IMR-90 (cell line): ENCODE results near the gene MANSC4. TPM values are rescaled to one million over a fixed set of nuclear protein-coding genes. Genes with fewer than 3 reads are reported as not detected.

ENCODE experiments used
- ATAC-seq: fragments of 200-7000 bp; cut with Tn5 transposase; 2 replicates; pipeline ENCODE4 v1.9.1; 2020; ENCODE audit warnings: low read depth, mild to moderate bottlenecking, moderate library complexity
- BruUV-seq: library from RNA; stranded (reverse); fragments of 400-500 nt; replicated peaks from 2 replicates; lab custom pipeline; 2021; lab: Mats Ljungman, UMichigan
- CTCF ChIA-PET: fragments of 300-600 bp; formaldehyde crosslinking; extraction: SDS; loops from one replicate; lab custom pipeline; 2021; ENCODE audit warnings: antibody characterized with exemption; lab: Yijun Ruan, JAX
- POLR2A ChIA-PET: fragments of 300-600 bp; sonication (Branson Sonifier 250); formaldehyde crosslinking; loops from one replicate; lab custom pipeline; 2022; ENCODE audit warnings: antibody characterized with exemption; ENCODE audit not compliant: unreplicated experiment; lab: Charles Lee
- DNase-seq: peaks from one replicate; pipeline ENCODE4 v3.0.0; 2013
- H2AFZ ChIP-seq: replicated peaks from 2 replicates; pipeline ENCODE3; 2013; ENCODE audit warnings: low read length, mild to moderate bottlenecking; ENCODE audit not compliant: poor library complexity
- H2AK5ac ChIP-seq: 2 replicates; pipeline ENCODE4 v1.6.1; 2013; ENCODE audit warnings: low read depth, low read length, inconsistent platforms
- H2AK9ac ChIP-seq: replicated peaks from 2 replicates; pipeline ENCODE3; 2013; ENCODE audit warnings: mild to moderate bottlenecking, low read depth, low read length, moderate library complexity; ENCODE audit not compliant: poor library complexity
- H2BK120ac ChIP-seq: 2 replicates; pipeline ENCODE4 v1.6.1; 2013; ENCODE audit warnings: low read depth, low read length, inconsistent platforms
- H2BK15ac ChIP-seq: 3 replicates; pipeline ENCODE4 v1.6.1; 2013; ENCODE audit warnings: low read depth, low read length, inconsistent platforms
- H2BK20ac ChIP-seq: 2 replicates; pipeline ENCODE4 v1.6.1; 2013; ENCODE audit warnings: low read depth, mild to moderate bottlenecking, inconsistent platforms, low read length, moderate library complexity
- H2BK5ac ChIP-seq: 2 replicates; pipeline ENCODE4 v1.6.1; 2013; ENCODE audit warnings: mild to moderate bottlenecking, low read depth, low read length, inconsistent platforms; ENCODE audit not compliant: poor library complexity, severe bottlenecking
- H3K14ac ChIP-seq: replicated peaks from 2 replicates; pipeline ENCODE4 v1.6.1; 2013; ENCODE audit warnings: low read depth, low read length, inconsistent platforms
- H3K18ac ChIP-seq: 2 replicates; pipeline ENCODE4 v1.6.1; 2013; ENCODE audit warnings: low read depth, low read length, control low read depth
- H3K23ac ChIP-seq: 2 replicates; pipeline ENCODE4 v1.6.1; 2013; ENCODE audit warnings: low read depth, low read length, inconsistent platforms
- H3K27ac ChIP-seq: 2 replicates; pipeline ENCODE4 v1.5.1; 2013; ENCODE audit warnings: mild to moderate bottlenecking, control low read depth, low read length; ENCODE audit not compliant: insufficient read depth
- H3K27me3 ChIP-seq: 2 replicates; pipeline ENCODE4 v1.6.1; 2013; ENCODE audit warnings: low read length; ENCODE audit not compliant: control insufficient read depth, insufficient read depth
- H3K36me3 ChIP-seq: 2 replicates; pipeline ENCODE4 v1.6.1; 2013; ENCODE audit warnings: low read length, mixed read lengths; ENCODE audit not compliant: control insufficient read depth, insufficient read depth
- H3K4ac ChIP-seq: 2 replicates; pipeline ENCODE4 v1.6.1; 2013; ENCODE audit warnings: low read depth, low read length, inconsistent platforms
- H3K4me1 ChIP-seq: 2 replicates; pipeline ENCODE4 v1.6.1; 2013; ENCODE audit warnings: low read length, mixed read lengths; ENCODE audit not compliant: control insufficient read depth, insufficient read depth
- H3K4me2 ChIP-seq: 2 replicates; pipeline ENCODE4 v1.6.1; 2013; ENCODE audit warnings: low read depth, mild to moderate bottlenecking, control low read depth, low read length, moderate library complexity
- H3K4me3 ChIP-seq: 2 replicates; pipeline ENCODE4 v1.5.1; 2013; ENCODE audit warnings: low read depth, mild to moderate bottlenecking, control low read depth, low read length, moderate library complexity; ENCODE audit not compliant: insufficient read depth
- H3K56ac ChIP-seq: 2 replicates; pipeline ENCODE4 v1.6.1; 2013; ENCODE audit warnings: low read length, inconsistent platforms; ENCODE audit not compliant: insufficient read depth; ENCODE audit errors: extremely low read depth
- H3K79me1 ChIP-seq, 2 experiments: 2 replicates each; pipeline ENCODE4 v1.6.1; 2013; ENCODE audit warnings: low read length in 2 of 2, inconsistent platforms in 1 of 2, low read depth in 1 of 2
- H3K9ac ChIP-seq: 2 replicates; pipeline ENCODE4 v1.6.1; 2013; ENCODE audit warnings: low read depth, low read length, control low read depth
- H3K9me1 ChIP-seq: 2 replicates; pipeline ENCODE4 v1.6.1; 2013; ENCODE audit warnings: low read length, inconsistent platforms; ENCODE audit not compliant: insufficient read depth
- H3K9me3 ChIP-seq: 2 replicates; pipeline ENCODE4 v1.6.1; 2013; ENCODE audit warnings: low read length; ENCODE audit not compliant: control insufficient read depth, insufficient read depth
- H4K20me1 ChIP-seq: 2 replicates; pipeline ENCODE4 v1.6.1; 2013; ENCODE audit warnings: low read length, inconsistent platforms; ENCODE audit not compliant: insufficient read depth
- H4K5ac ChIP-seq: 2 replicates; pipeline ENCODE4 v1.6.1; 2013; ENCODE audit warnings: mild to moderate bottlenecking, low read depth, low read length, control low read depth
- H4K8ac ChIP-seq, 2 experiments: 2 replicates each; pipeline ENCODE4 v1.6.1; 2013; ENCODE audit warnings: low read depth in 2 of 2, low read length in 2 of 2, control low read depth in 1 of 2, inconsistent platforms in 1 of 2
- H4K91ac ChIP-seq: 2 replicates; pipeline ENCODE4 v1.6.1; 2013; ENCODE audit warnings: low read depth, low read length, inconsistent platforms; ENCODE audit not compliant: insufficient read depth
- BHLHE40 ChIP-seq: fragments of 150-350 bp; IDR thresholded peaks from 2 replicates; pipeline ENCODE4 v1.6.1; 2016; ENCODE audit warnings: mild to moderate bottlenecking, low read depth, low read length
- CHD1 ChIP-seq: IDR thresholded peaks from 2 replicates; pipeline ENCODE4 v1.6.1; 2012; ENCODE audit warnings: low read depth, low read length, improper control_type of control experiment
- ELK1 ChIP-seq: fragments of 150-350 bp; IDR thresholded peaks from 2 replicates; pipeline ENCODE4 v1.6.1; 2016; ENCODE audit warnings: low read depth, mild to moderate bottlenecking, low read length, moderate library complexity, borderline replicate concordance
- MAFK ChIP-seq: IDR thresholded peaks from 2 replicates; pipeline ENCODE4 v1.6.1; 2012; ENCODE audit warnings: low read depth, low read length, improper control_type of control experiment
- MAZ ChIP-seq: IDR thresholded peaks from 2 replicates; pipeline ENCODE4 v1.6.1; 2012; ENCODE audit warnings: low read depth, mild to moderate bottlenecking, low read length, improper control_type of control experiment, moderate library complexity, borderline replicate concordance
- POLR2A ChIP-seq: IDR thresholded peaks from 2 replicates; pipeline ENCODE4 v1.6.1; 2012; ENCODE audit warnings: mild to moderate bottlenecking, low read depth, low read length
- RAD21 ChIP-seq: IDR thresholded peaks from 2 replicates; pipeline ENCODE4 v1.6.1; 2012; ENCODE audit warnings: low read length, improper control_type of control experiment
- RCOR1 ChIP-seq: IDR thresholded peaks from 2 replicates; pipeline ENCODE4 v1.6.1; 2012; ENCODE audit warnings: mild to moderate bottlenecking, low read length, improper control_type of control experiment; ENCODE audit not compliant: insufficient replicate concordance
- RFX5 ChIP-seq: IDR thresholded peaks from 2 replicates; pipeline ENCODE4 v1.8.0; 2012; ENCODE audit warnings: low read depth, mild to moderate bottlenecking, low read length, moderate library complexity
- SMC3 ChIP-seq: fragments of 150-350 bp; IDR thresholded peaks from 2 replicates; pipeline ENCODE4 v1.6.1; 2016; ENCODE audit warnings: low read depth, mild to moderate bottlenecking, antibody characterized with exemption, low read length, moderate library complexity
- WGBS, 2 experiments: methylation state at CpG; one replicate each; pipeline versions ENCODE4 v1.1.5 to v1.1.7; 2013; ENCODE audit warnings: missing lambda C conversion rate in 2 of 2; ENCODE audit not compliant: insufficient read length in 1 of 2; ENCODE audit errors: extremely low coverage in 2 of 2; 5-methylcytosine and 5-hydroxymethylcytosine counted together
- dilution Hi-C: fragments of 300-500 bp; cut with HindIII; formaldehyde crosslinking; loops from one replicate; pipeline ENCODE4 v1.14.3; 2018; ENCODE audit warnings: low sequenced_read_pairs; ENCODE audit not compliant: unreplicated experiment
- in situ Hi-C: fragments of 300-500 bp; cut with MboI; formaldehyde crosslinking; loops from 3 replicates; pipeline ENCODE4 v1.14.3; 2019; ENCODE audit warnings: low sequenced_read_pairs, inconsistent platforms, mixed read lengths
- intact Hi-C: fragments of 100-400 bp; cut with micrococcal nuclease; formaldehyde crosslinking; loops from 2 replicates; pipeline ENCODE4 v1.10.0; 2022
- polyA plus RNA-seq, 3 experiments: library from polyadenylated mRNA; depleted of rRNA; stranded (reverse); fragments of >200 nt; gene quantifications; 2 replicates each; pipeline ENCODE4 v1.2.3, GENCODE V29; 2012; ENCODE audit warnings: low replicate concordance in 1 of 3
- total RNA-seq: library from RNA; depleted of rRNA; stranded (reverse); fragments of >200 nt; gene quantifications from 2 replicates; pipeline ENCODE4 v1.2.3, GENCODE V29; 2012
- TF ChIP-seq, protein P1 (sequence below): fragments of 150-350 bp; IDR thresholded peaks from 2 replicates; pipeline ENCODE4 v1.6.1; 2017; ENCODE audit warnings: mild to moderate bottlenecking, antibody characterized with exemption, low read length, low read depth

The MANSC4 gene
- total and polyA plus RNA-seq, 2 of the 4 experiments (the other 2 are of a cell fraction), result not detected

DNA sequence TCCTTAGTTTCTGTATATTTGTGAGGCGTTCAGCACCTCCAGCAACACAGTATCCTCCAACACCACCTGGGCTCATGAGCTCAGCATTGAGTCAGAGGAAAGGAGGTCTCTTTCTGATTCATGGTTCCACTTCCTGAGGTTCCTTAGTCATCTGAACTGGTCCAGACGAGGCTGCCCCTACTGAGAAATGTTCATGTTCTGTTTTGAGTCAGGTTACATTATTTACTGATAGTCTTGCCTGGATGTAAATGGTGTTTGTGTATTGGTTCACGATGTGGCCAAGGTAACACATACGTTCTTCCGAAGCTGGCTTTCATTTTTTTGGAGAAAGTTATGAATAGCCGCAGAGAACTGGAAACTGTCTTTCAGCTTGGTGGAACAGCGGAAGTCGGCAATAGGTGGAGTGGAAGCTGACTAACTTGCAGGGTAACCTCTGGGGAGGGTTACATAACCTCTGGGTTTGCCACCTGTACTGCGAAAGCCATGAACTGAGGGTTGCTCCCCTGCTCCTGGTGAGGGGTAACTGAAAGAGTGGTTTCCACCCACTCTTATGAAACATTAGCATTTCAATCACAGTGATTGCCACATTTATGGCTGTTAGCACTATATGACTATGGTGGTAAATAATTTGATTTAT is 42.2 kb upstream of the MANSC4 start (continued):
- TF ChIP-seq ELK1, result no peak

GRCh38 chr12:27821259-27821973 is 41.4 kb upstream of the MANSC4 start:
- ChIA-PET POLR2A (interaction anchor here (0.5 kb wide), 1 partner anchor 905 kb away, joined by 5 read pairs; no protein-coding TSS in a partner anchor), CTCF (interaction anchor here (0.6 to 2.0 kb wide), 12 partner anchors 8 to 143 kb away, joined by 3 to 10 read pairs (median 4); no protein-coding TSS in a partner anchor)
- Histone ChIP-seq H3K9me1 (no peaks in the 10 kb centered on the region), H3K23ac (no peak overlapping the region), H3K9ac (no peak overlapping the region), H4K91ac (no peak overlapping the region), H2AFZ (peak overlapping the region; percentile 73), H2BK120ac (peak overlapping the region; percentile 56), H3K4me1 (peaks cover 9% of the 10 kb centered on the region), H4K8ac (peak overlapping the region in 1 of 2 experiments; percentile 41; a peak in 2 of 4 replicates), H3K14ac (no peak overlapping the region), H3K9me3 (no peaks in the 10 kb centered on the region), H3K27me3 (no peaks in the 10 kb centered on the region), H3K4me2 (peak overlapping the region; percentile 84), H3K56ac (no peak overlapping the region), H2AK9ac (no peak overlapping the region), H3K27ac (no peak overlapping the region), H4K20me1 (0 out of 2 replicates have a peak, but pooled peaks cover 3% of the 10 kb centered on the region), H3K4me3 (no peak overlapping the region), H3K18ac (peak overlapping the region; percentile 42; the same call in 1 of the 2 replicates), H2BK5ac (peak overlapping the region; percentile 2), H4K5ac (no peak overlapping the region), H2BK15ac (peak overlapping the region; percentile 31; the same call in 1 of the 3 replicates), H3K4ac (peak overlapping the region; percentile 73), H3K36me3 (no peaks in the 10 kb centered on the region), H3K79me1 (no peaks in the 10 kb centered on the region), H2AK5ac (peak overlapping the region; percentile 74; the same call in 1 of the 2 replicates), H2BK20ac (peak overlapping the region; percentile 30; the same call in 1 of the 2 replicates)
- ATAC-seq (peak; percentile 79), DNase-seq (peak; percentile 85)
- dilution Hi-C loops, result no loop called here
- in situ Hi-C loops, result no loop called here
- no CpG with 5 or more reads among the region's 7 CpGs for WGBS, 2 experiments
- BruUV-seq, result no TSS peak
- intact Hi-C loops, result loop anchor here (2.0 to 5.0 kb wide), 2 partner anchors 89 to 119 kb away; no protein-coding TSS in a partner anchor
- TF ChIP-seq, protein P1, sequence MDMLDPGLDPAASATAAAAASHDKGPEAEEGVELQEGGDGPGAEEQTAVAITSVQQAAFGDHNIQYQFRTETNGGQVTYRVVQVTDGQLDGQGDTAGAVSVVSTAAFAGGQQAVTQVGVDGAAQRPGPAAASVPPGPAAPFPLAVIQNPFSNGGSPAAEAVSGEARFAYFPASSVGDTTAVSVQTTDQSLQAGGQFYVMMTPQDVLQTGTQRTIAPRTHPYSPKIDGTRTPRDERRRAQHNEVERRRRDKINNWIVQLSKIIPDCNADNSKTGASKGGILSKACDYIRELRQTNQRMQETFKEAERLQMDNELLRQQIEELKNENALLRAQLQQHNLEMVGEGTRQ, result peak; percentile 59
- TF ChIP-seq SMC3 (peak; percentile 54), BHLHE40 (0 out of 2 replicates have a peak, but pooled peaks have one; percentile 10), POLR2A (no peak), ELK1 (no peak), MAZ (no peak), RAD21 (peak; percentile 59), CHD1 (no peak), RCOR1 (no peak), RFX5 (no peak), MAFK (peak; percentile 34; the same call in 1 of the 2 replicates)
